ENCODE results near the gene MAGOH.

DNA sequence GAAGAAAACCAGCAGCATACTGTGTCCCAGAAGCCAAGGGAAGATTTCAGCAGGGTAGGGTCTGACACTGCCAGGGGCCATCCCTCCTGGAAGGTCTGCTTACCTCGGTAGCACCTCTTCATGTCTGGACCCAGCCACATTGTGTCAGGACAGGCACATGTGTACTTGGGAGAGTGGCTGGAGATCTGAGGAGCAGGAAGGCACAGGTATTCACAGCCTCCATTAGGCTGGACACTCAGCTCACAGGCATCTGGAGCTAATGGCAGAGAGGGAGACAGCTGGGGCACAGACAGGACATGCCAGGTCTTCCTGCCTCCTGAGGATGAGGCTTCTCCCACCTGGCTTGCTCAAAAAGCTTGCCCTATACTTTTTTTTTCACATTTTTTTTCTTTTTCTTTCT is 19.9 kb upstream of the MAGOH start:
- TF ChIP-seq, protein P1, sequence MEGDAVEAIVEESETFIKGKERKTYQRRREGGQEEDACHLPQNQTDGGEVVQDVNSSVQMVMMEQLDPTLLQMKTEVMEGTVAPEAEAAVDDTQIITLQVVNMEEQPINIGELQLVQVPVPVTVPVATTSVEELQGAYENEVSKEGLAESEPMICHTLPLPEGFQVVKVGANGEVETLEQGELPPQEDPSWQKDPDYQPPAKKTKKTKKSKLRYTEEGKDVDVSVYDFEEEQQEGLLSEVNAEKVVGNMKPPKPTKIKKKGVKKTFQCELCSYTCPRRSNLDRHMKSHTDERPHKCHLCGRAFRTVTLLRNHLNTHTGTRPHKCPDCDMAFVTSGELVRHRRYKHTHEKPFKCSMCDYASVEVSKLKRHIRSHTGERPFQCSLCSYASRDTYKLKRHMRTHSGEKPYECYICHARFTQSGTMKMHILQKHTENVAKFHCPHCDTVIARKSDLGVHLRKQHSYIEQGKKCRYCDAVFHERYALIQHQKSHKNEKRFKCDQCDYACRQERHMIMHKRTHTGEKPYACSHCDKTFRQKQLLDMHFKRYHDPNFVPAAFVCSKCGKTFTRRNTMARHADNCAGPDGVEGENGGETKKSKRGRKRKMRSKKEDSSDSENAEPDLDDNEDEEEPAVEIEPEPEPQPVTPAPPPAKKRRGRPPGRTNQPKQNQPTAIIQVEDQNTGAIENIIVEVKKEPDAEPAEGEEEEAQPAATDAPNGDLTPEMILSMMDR (IDR thresholded peaks at IDR 0.05), result no peak
- no peak for TF ChIP-seq POLR2A (IDR thresholded peaks at IDR 0.05)
- TF ChIP-seq POLR2AphosphoS5 (IDR thresholded peaks at IDR 0.05), result no peak
